ENCODE measurements around the gene PLD1.
"Not testable (repeated sequence)": the region's sequence is repeated elsewhere in the genome, so short reads cannot be mapped to it uniquely, and the experiment has no call there.

Gene PLD1

DNA sequence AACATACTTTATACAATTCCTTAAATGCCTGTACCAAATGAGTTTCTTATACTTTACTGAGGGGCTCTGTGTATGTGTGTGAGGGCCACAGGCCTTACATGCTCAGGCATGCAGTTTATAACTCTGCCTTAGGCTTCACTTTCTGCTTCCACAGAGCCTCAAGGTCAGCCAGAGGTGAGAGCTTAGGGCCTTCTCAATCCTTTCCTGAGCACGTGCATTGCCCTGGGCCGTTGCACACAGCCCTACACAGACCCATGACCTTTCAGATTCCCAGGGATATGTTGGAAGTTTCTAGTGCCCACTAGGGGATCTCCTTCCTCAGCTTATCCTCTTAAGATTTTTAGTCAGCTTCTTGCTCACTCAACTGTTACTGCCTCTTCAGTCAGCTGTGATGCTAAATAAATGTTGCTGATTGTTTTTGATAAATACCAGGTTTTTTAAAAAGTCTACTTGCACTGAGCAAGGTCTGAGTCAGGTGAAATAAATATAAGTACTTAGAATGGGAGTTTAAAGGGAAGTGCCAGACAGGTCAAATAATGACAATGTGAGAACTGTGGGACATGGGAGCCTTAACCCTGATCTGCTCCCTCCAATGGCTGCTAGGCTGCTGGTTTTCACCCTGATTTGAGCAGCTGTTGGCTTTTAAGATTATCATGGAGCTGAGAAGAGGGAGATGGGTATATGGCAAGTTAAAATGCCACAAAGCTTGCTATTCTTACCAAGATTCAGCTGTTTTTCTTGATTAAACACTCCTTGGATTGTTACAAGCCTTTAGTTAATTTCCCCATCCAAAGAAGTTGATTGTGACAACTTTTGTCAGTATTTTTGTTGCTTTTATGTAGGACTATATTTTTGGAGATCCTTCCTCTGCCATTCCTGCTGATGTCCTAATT, 169.5 kb downstream of the PLD1 start:
- Histone ChIP-seq H3K27me3 (ENCODE audit: insufficient read depth, poor library complexity, severe bottlenecking) (no peaks in the 10 kb centered on the region), H3K27ac (replicated peaks) (no peak overlapping the region), H3K4me3 (replicated peaks; ENCODE audit: insufficient read depth, low read length) (no peak overlapping the region)
- no peak for DNase-seq (ENCODE audit: low read depth in 1 of 2, low spot score in 1 of 2)
- TF ChIP-seq SPI1 (IDR thresholded peaks at IDR 0.05; ENCODE audit: borderline replicate concordance, low read depth) (no peak), GABPA (IDR thresholded peaks at IDR 0.05; ENCODE audit: low read depth) (no peak), POLR2AphosphoS5 (IDR thresholded peaks at IDR 0.05; ENCODE audit: low read depth) (no peak)
- TF ChIP-seq, protein P1, sequence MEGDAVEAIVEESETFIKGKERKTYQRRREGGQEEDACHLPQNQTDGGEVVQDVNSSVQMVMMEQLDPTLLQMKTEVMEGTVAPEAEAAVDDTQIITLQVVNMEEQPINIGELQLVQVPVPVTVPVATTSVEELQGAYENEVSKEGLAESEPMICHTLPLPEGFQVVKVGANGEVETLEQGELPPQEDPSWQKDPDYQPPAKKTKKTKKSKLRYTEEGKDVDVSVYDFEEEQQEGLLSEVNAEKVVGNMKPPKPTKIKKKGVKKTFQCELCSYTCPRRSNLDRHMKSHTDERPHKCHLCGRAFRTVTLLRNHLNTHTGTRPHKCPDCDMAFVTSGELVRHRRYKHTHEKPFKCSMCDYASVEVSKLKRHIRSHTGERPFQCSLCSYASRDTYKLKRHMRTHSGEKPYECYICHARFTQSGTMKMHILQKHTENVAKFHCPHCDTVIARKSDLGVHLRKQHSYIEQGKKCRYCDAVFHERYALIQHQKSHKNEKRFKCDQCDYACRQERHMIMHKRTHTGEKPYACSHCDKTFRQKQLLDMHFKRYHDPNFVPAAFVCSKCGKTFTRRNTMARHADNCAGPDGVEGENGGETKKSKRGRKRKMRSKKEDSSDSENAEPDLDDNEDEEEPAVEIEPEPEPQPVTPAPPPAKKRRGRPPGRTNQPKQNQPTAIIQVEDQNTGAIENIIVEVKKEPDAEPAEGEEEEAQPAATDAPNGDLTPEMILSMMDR (IDR thresholded peaks at IDR 0.05; ENCODE audit: insufficient read depth, low read length): no peak
- TF ChIP-seq, protein P2, sequence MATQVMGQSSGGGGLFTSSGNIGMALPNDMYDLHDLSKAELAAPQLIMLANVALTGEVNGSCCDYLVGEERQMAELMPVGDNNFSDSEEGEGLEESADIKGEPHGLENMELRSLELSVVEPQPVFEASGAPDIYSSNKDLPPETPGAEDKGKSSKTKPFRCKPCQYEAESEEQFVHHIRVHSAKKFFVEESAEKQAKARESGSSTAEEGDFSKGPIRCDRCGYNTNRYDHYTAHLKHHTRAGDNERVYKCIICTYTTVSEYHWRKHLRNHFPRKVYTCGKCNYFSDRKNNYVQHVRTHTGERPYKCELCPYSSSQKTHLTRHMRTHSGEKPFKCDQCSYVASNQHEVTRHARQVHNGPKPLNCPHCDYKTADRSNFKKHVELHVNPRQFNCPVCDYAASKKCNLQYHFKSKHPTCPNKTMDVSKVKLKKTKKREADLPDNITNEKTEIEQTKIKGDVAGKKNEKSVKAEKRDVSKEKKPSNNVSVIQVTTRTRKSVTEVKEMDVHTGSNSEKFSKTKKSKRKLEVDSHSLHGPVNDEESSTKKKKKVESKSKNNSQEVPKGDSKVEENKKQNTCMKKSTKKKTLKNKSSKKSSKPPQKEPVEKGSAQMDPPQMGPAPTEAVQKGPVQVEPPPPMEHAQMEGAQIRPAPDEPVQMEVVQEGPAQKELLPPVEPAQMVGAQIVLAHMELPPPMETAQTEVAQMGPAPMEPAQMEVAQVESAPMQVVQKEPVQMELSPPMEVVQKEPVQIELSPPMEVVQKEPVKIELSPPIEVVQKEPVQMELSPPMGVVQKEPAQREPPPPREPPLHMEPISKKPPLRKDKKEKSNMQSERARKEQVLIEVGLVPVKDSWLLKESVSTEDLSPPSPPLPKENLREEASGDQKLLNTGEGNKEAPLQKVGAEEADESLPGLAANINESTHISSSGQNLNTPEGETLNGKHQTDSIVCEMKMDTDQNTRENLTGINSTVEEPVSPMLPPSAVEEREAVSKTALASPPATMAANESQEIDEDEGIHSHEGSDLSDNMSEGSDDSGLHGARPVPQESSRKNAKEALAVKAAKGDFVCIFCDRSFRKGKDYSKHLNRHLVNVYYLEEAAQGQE (IDR thresholded peaks at IDR 0.05; ENCODE audit: insufficient replicate concordance, low read depth): no peak

DNA sequence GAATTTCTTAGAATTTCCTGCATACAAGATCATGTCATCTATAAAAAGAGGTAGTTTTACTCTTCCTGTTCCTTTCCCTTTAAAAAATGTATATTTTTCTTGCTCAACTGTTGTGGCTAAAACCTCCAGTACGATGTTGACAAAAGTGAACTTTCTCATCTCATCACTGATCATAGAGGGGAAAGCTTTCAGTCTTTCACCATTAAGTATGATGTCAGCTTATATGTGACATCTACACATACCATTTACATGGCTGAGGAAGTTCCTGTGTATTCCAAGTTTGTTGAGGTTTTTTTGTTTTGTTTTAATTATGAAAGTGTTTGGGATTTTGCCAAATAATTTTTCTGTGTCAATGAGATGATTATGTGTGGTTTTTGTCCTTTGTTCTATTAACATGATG, 173.6 kb downstream of the PLD1 start:
- peak; percentile 11 to 14 for DNase-seq (ENCODE audit: low read depth in 1 of 2, low spot score in 1 of 2)
- Histone ChIP-seq H3K27ac (replicated peaks) (no peak overlapping the region), H3K4me3 (replicated peaks; ENCODE audit: insufficient read depth, low read length) (no peak overlapping the region), H3K27me3 (ENCODE audit: insufficient read depth, poor library complexity, severe bottlenecking) (no peaks in the 10 kb centered on the region)
- TF ChIP-seq SPI1 (IDR thresholded peaks at IDR 0.05; ENCODE audit: borderline replicate concordance, low read depth) (no peak), GABPA (IDR thresholded peaks at IDR 0.05; ENCODE audit: low read depth) (no peak), POLR2AphosphoS5 (IDR thresholded peaks at IDR 0.05; ENCODE audit: low read depth) (no peak)
- TF ChIP-seq, protein P2 (IDR thresholded peaks at IDR 0.05; ENCODE audit: insufficient replicate concordance, low read depth): no peak
- TF ChIP-seq, protein P1 (IDR thresholded peaks at IDR 0.05; ENCODE audit: insufficient read depth, low read length): no peak

DNA sequence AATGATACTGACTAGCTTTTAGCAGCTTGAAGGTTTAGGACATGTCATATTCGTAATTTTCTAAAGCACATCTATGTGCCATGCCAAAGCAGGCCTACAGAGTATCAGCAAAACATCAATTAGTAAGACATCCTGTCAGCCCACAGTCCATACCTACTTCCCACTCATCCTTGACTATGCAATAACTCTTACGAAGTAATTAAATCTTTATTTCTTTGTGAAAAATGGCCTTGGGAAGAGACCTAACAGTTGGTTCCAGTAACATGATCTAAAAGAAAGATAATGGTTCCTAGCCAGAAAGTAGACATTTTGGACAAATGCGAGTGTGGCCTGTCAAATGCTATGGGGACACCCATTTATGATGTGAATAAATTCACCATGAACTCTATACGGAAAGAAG, 177.5 kb downstream of the PLD1 start:
- H3K4me3 ChIP-seq (replicated peaks; ENCODE audit: insufficient read depth, low read length): no peak overlapping the region
- no peak overlapping the region for H3K27ac ChIP-seq (replicated peaks)
- H3K27me3 ChIP-seq (ENCODE audit: insufficient read depth, poor library complexity, severe bottlenecking): no peaks in the 10 kb centered on the region
- DNase-seq (ENCODE audit: low read depth in 1 of 2, low spot score in 1 of 2): no peak
- TF ChIP-seq, protein P2 (IDR thresholded peaks at IDR 0.05; ENCODE audit: insufficient replicate concordance, low read depth): no peak
- TF ChIP-seq SPI1 (IDR thresholded peaks at IDR 0.05; ENCODE audit: borderline replicate concordance, low read depth): no peak
- no peak for TF ChIP-seq POLR2AphosphoS5 (IDR thresholded peaks at IDR 0.05; ENCODE audit: low read depth)
- TF ChIP-seq GABPA (IDR thresholded peaks at IDR 0.05; ENCODE audit: low read depth): no peak
- TF ChIP-seq, protein P1 (IDR thresholded peaks at IDR 0.05; ENCODE audit: insufficient read depth, low read length): no peak

DNA sequence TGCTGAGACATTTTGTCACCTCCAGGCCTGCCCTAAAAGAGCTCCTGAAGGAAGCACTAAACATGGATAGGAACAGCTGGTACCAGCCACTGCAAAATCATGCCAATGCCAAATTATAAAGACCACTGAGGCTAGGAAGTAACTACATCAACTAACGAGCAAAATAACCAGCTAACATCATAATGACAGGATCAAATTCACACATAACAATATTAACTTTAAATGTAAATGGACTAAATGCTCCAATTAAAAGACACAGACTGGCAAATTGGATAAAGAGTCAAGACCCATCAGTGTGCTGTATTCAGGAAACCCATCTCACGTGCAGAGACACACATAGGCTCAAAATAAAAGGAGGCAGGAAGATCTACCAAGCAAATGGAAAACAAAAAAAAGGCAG, 183.5 kb downstream of the PLD1 start:
- DNase-seq (ENCODE audit: low read depth in 1 of 2, low spot score in 1 of 2): not testable (repeated sequence)

More for the DNA sequence above, 183.5 kb downstream of the PLD1 start:
- not testable (repeated sequence) for H3K27me3 ChIP-seq (ENCODE audit: insufficient read depth, poor library complexity, severe bottlenecking); H3K27ac ChIP-seq (replicated peaks); H3K4me3 ChIP-seq (replicated peaks; ENCODE audit: insufficient read depth, low read length)

All from HL-60 (cell line).